GM18907 (cell line): ENCODE data around the gene MACO1.

ENCODE experiments used
- ATAC-seq: cut with Tn5 transposase; IDR thresholded peaks from one replicate; pipeline ENCODE4 v1.9.1; 2021; ENCODE audit warnings: mild to moderate bottlenecking, moderate library complexity; ENCODE audit not compliant: unreplicated experiment

Gene MACO1

GRCh38 chr1:25540750-25541342, 110.1 kb downstream of the MACO1 start:
- ATAC-seq = no peak

GRCh38 chr1:25541425-25541824, 110.7 kb downstream of the MACO1 start:
- no peak for ATAC-seq

GRCh38 chr1:25541889-25542658, 111.4 kb downstream of the MACO1 start:
- no peak for ATAC-seq

- no peak for ATAC-seq
Measured at GRCh38 chr1:25543005-25543424, 112.3 kb downstream of the MACO1 start.

- peak; percentile 84 for ATAC-seq
Measured at GRCh38 chr1:25543425-25544242, 112.9 kb downstream of the MACO1 start, which contains the start of gene LDLRAP1. Gene LDLRAP1, plus strand, starts transcription at chr1:25543606. Its CDS starts 93 bp downstream, at chr1:25543699.

- ATAC-seq = no peak
Measured at GRCh38 chr1:25544243-25544764, 113.6 kb downstream of the MACO1 start.

GRCh38 chr1:25544819-25545218, 114.1 kb downstream of the MACO1 start:
- ATAC-seq = no peak

GRCh38 chr1:25545767-25546166, 115.1 kb downstream of the MACO1 start:
- ATAC-seq = no peak

- ATAC-seq = no peak
Measured at GRCh38 chr1:25546193-25546592, 115.5 kb downstream of the MACO1 start.

GRCh38 chr1:25548601-25549000, 117.9 kb downstream of the MACO1 start:
- no peak for ATAC-seq

GRCh38 chr1:25549273-25550154, 118.8 kb downstream of the MACO1 start:
- ATAC-seq = peak; percentile 92
